GM23338 (cell line): ENCODE results near the gene KDM4C.

Experiments used
- CTCF ChIP-seq, 2 experiments: fragments of 200-600 bp in 1 of 2; sonication (generic) in 1 of 2; conservative IDR thresholded peaks; 2 replicates each; pipeline versions ENCODE4 v1.5.1 to v1.6.1; 2016 to 2017; ENCODE audit warnings: antibody characterized with exemption in 2 of 2, low read depth in 2 of 2, mild to moderate bottlenecking in 2 of 2, moderate library complexity in 1 of 2
- ETS1 ChIP-seq: IDR thresholded peaks from 2 replicates; pipeline ENCODE4 v1.6.1; 2016; ENCODE audit warnings: antibody characterized with exemption
- EZH2 ChIP-seq: fragments of 200-600 bp; sonication (generic); IDR thresholded peaks from one replicate; pipeline ENCODE4 v1.8.0; 2017; ENCODE audit warnings: antibody characterized with exemption, mild to moderate bottlenecking, low read depth; ENCODE audit not compliant: unreplicated experiment
- EZH2phosphoT487 ChIP-seq: fragments of 200-600 bp; sonication (generic); IDR thresholded peaks from one replicate; pipeline ENCODE4 v1.8.1; 2018; ENCODE audit warnings: antibody characterized with exemption; ENCODE audit not compliant: unreplicated experiment
- JUNB ChIP-seq: IDR thresholded peaks from one replicate; pipeline ENCODE4 v1.6.1; 2016; ENCODE audit warnings: antibody characterized with exemption; ENCODE audit not compliant: unreplicated experiment
- POLR2AphosphoS5 ChIP-seq: IDR thresholded peaks from 2 replicates; pipeline ENCODE4 v1.6.1; 2016; ENCODE audit warnings: antibody characterized with exemption, low read depth
- REST ChIP-seq: IDR thresholded peaks from one replicate; pipeline ENCODE4 v1.6.1; 2018; ENCODE audit warnings: antibody characterized with exemption; ENCODE audit not compliant: unreplicated experiment

- TF ChIP-seq REST (no peak), CTCF (conservative IDR thresholded peaks at IDR 0.05; ENCODE audit: low read depth in 2 of 2) (no peak), EZH2 (no peak), POLR2AphosphoS5 (no peak), EZH2phosphoT487 (no peak), ETS1 (no peak), JUNB (no peak)
Measured at GRCh38 chr9:7132605-7133004, 374.8 kb downstream of the KDM4C start.
